Measurements from ENCODE around the gene HIPK4.

- TF ChIP-seq CTCF (IDR thresholded peaks at IDR 0.05) (no peak), POLR2A (IDR thresholded peaks at IDR 0.05) (no peak)
Observed at GRCh38 chr19:40367577-40368434, 22.2 kb downstream of the HIPK4 start.
